GM12872 (cell line): ENCODE results near the gene CAPN2.

Source experiments
- TF ChIP-seq, protein P1 (sequence below): IDR thresholded peaks from 3 replicates; pipeline ENCODE4 v1.5.1; 2011; ENCODE audit warnings: low read depth, mild to moderate bottlenecking, low read length, moderate library complexity; ENCODE audit not compliant: insufficient read depth

Gene CAPN2

DNA sequence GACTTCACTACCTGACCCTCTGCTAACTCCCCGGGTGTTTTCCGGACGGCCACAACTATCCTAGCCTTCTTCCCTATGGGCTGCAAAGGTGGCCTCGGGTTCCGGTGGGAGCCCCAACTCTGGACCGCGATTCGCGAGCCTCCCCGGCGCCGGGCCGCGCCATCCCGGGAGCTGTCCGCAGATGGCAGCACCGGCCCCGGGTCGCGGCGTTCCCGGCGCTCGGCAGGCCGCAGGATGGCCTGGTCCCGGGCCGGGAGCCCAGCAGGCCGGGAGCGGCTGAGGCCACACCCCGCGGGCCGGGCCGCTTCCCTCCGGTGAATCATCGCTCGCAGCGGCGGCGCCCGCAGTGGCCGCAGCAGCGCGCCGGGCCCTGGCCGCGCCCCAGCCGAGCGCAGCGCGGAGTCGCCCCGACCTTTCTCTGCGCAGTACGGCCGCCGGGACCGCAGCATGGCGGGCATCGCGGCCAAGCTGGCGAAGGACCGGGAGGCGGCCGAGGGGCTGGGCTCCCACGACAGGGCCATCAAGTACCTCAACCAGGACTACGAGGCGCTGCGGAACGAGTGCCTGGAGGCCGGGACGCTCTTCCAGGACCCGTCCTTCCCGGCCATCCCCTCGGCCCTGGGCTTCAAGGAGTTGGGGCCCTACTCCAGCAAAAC lies at the start of gene CAPN2:
Gene CAPN2, plus strand, starts transcription at position 346 of the 656 bp plus-strand sequence. Its CDS starts 102 bp downstream, at position 448.
- TF ChIP-seq, protein P1, sequence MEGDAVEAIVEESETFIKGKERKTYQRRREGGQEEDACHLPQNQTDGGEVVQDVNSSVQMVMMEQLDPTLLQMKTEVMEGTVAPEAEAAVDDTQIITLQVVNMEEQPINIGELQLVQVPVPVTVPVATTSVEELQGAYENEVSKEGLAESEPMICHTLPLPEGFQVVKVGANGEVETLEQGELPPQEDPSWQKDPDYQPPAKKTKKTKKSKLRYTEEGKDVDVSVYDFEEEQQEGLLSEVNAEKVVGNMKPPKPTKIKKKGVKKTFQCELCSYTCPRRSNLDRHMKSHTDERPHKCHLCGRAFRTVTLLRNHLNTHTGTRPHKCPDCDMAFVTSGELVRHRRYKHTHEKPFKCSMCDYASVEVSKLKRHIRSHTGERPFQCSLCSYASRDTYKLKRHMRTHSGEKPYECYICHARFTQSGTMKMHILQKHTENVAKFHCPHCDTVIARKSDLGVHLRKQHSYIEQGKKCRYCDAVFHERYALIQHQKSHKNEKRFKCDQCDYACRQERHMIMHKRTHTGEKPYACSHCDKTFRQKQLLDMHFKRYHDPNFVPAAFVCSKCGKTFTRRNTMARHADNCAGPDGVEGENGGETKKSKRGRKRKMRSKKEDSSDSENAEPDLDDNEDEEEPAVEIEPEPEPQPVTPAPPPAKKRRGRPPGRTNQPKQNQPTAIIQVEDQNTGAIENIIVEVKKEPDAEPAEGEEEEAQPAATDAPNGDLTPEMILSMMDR, result peak; percentile 51; the same call in 1 of the 3 replicates

DNA sequence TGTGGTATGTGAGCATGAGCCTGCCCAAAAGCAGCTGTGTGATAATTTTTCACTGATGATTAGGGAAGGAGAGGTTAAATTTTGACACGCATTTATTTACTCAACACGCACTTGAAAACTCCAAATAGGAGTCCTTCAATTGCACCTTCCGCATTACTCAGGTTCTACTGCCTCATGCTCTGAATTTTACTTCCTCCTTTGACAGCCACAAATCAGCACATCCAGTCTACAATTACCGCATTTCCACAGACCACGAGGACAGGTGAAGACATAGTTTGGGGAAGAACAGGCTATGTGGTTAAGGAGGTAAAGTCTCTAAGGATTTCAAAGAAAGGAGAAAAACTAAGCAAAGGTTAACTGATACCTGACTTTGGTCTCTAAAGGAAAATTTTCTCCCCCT lies 49.4 kb upstream of the CAPN2 start:
- TF ChIP-seq, protein P1, result no peak

DNA sequence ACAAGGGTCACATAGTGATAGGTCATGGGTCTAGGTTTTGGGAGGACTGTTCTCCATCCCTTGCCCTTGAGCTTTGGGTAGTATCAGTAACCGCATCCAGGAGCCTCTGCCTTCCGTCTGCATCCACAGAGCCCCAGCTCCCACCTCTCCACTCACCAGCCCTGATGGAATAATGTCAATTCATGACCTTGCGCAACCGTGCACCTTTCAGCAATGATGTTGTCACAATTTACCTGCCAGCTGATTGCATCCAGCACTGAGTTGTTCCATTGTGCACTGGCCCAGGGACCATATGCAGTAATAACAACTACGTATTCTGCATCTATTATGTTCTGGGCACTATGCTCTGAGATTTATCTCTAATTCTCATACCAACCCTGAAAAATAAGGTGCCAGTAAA lies 48.2 kb upstream of the CAPN2 start:
- TF ChIP-seq, protein P1, result no peak

DNA sequence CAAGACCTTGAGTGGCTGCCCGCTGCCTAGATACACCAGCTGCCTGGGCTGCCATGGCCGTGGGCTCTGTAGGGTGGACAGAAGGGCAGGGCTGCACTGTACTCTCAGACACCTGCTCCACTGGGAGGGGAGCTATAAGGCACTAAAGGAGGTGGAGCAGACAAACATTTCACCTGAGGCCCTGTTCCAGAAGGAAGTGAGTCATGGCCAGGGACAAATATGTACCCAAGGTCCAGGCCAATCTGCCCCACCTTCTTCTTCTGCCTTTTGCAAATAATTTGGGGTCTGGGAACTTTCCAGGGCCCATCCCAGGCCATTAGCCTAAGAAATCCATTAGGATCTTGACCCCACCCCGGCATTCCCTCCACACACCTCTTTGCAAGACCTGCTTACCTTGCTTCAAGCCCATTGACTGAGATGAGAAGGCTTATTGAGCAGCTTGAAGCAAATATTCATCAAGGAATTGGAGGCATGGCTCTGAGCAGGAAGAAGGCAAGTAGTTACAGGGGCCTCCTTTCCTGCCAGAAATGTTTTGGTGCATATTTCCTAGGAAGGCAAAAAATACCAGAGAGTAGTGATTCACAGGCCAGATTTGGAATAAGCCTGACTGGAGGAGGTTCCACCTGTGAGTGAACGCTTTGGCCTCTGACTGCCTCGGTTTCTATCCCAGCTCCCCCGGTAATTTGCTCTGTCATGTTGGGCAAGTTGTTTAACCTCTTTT lies 46.6 kb upstream of the CAPN2 start, which contains the start of gene CAPN8:
Gene CAPN8, minus strand, starts transcription at position 110 of the 721 bp plus-strand sequence. Its CDS starts 55 bp downstream, at position 55.
- TF ChIP-seq, protein P1, result no peak

DNA sequence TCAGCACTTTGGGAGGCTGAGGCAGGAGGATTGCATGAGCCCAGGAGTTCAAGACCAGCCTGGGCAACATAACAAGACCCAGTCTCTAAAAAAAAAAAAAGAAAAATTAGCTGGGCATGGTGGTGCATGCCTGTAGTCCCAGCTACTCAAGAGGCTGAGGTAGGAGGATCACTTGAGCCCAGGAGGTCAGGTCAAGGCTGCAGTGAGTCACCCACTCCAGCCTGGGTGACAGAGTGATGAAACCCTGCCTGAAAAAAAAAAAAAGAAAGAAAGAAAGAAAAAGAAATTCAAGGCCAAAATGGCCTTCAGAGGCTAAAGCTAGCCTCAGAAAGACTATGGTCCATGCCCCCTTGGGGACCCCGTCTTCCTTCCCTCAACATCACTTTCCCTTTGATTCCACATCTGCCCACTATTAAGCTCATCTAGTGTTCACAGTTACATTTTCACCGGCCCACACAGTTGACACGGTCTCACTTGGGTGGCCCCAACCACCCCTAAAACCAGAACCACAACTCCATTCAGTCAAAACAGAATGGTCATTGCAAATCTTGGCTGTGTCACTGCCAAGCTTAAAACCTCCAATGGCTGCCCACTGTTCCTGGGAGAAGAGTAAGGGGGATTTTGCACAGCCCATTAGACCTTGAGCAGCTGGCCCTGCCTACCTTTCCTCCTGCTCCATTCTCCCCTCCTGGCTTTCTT lies 44.7 kb upstream of the CAPN2 start:
- TF ChIP-seq, protein P1, result no peak

DNA sequence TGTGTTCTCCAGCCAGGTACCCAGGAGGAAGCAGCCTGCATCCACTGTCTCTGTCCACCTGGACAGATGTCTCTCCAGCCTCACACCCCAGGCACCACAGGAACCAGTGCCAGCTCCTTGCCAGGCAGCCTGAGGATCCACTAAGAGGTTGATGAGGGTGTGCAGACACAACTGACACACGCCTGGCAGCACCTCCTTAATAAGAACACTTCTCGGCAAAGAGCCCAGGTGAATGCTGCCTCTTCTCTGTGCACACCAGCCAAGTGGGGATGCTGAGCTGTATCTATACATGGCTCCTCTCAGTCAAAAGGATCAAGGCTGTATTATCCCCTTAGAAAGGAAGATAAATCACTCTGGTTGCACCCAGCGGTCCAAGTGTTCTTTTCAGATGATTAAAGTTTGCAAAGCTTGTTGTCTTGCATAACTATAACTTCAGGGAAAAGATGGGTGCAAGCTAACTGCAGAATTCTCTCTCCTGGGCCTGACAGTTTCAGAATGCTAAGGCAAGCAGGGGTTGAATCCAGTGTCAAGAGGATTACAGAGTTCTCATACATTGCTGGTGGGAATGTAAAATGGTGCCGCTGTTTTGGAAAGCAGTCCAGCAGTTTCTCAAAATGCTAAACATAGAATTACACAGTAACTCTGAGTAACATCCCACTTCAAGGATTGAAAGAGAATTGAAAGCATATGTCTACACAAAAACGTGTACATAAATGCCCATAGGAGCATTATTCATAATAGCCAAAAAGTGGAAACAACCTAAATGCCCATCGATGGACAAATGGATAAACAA lies 43.1 kb upstream of the CAPN2 start:
- TF ChIP-seq, protein P1, result no peak
